KG1 (cell line): ENCODE data around the gene NFIC.
A peak's percentile ranks its signal among the peaks of the same experiment; 100 is the strongest.
"Not testable (repeated sequence)": the region's sequence is repeated elsewhere in the genome, so short reads cannot be mapped to it uniquely, and the experiment has no call there.

Source experiments
- DNase-seq: peaks from one replicate; lab custom pipeline; 2025; lab: John Stamatoyannopoulos, UW

Gene NFIC

DNA sequence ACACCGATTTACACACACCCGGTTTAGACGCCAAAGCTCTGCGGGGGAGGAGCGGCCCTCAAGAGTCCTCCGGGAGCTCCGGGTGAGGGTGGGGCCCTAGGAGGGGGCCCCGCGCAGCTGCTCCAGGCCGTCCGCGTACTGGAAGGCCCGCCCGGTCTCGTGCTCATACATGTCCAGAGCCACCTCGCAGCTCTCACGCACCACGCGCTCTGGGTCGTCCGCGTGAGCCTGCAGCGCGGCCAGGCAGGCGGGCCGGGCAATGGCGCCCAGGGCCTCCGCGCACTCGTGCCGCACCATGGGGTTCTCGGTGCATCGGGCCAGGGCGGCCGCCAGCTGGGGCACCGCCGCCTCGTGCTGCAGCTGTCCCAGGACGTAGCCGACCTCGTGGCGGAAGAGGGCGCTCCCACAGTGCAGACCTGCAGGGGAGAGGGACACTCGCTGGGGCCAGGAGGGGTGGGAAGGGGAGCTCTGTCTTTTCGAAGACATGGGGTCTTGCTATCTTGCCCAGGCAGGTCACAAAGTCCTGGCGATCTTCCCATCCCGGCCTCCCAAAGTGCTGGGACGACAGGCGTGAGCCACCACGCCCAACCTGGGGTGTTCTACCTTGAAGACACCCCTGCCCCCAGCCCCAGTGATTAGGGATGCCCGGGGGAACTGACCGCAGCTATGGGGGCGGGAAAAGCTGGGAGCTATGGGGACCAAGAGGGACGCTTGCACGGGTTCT, 125.2 kb downstream of the NFIC start:
- no peak for DNase-seq

DNA sequence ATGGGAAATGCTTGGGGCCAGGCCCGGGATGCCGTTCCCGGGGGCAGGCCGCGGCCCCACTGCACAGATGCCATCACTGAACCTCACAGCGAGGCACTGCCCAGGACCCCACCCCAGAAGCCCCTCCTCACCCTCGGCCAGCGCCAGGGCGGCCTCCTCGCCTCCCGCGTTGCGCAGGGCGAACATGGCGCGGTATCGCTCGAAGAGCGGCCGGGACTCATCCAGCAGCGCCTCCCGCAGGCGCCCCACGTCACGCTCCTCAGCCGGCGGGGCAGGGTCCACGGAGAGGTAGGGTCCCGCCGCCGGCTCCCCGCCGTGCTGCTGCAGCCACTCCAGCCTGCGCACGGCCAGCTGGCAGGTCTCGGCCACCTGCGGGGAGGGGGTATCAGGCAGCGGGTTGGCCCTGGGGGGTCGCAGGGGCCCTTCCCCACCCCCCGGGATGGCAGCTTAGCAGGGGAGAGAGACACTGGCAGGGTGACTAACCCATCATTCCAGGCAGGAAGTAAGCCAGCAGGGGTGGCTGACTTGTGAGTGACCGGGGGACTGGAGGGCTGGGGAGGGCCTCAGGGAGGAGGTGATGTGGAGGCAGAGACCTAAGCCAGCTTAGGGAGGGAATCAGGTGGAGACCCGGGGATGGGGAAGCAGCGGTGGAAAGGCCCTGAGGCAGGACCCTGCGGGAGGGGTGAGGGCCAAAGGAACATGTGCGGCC, 125.9 kb downstream of the NFIC start:
- DNase-seq: no peak

DNA sequence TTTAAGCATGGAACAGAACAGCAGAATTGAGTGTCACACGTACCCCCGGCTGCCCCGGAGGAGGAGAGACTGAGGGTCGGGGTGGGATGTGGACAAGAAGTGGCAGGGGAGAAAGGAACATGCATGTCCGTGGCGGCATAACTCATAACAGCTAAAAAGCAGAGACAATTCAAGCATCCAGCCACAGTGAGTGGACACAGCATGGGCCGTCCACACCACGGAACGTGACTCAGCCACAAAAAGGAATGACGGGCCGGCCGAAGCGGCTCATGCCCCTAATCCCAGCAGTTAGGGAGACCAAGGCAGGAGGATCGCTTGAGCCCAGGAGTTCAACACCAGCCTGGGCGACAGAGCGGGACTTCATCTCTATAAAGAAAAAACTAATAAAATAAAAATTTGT, 126.5 kb downstream of the NFIC start:
- DNase-seq: no peak

GRCh38 chr19:3493651-3494050, 127.3 kb downstream of the NFIC start:
- DNase-seq: no peak

DNA sequence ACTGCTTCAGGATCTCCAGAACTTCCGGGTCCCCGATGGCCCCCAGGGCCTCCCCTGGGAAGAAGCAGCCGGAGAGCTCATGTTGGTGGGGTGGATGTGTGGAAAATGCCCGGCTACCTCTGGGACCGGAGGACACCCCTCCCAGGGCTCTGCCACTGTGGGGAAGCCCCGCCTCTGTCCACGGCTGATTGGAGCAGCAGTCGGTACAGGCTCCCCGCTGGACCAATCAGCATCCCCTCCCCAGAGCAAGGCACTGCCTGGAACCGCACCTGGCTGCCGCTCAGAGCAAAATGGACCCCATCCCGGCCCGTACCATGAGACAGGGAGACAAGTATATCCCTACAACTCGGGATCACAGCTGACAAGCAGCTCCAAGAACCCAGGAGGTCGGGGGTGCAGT, 127.7 kb downstream of the NFIC start:
- DNase-seq: no peak

GRCh38 chr19:3494559-3494958, 128.2 kb downstream of the NFIC start:
- DNase-seq: no peak

DNA sequence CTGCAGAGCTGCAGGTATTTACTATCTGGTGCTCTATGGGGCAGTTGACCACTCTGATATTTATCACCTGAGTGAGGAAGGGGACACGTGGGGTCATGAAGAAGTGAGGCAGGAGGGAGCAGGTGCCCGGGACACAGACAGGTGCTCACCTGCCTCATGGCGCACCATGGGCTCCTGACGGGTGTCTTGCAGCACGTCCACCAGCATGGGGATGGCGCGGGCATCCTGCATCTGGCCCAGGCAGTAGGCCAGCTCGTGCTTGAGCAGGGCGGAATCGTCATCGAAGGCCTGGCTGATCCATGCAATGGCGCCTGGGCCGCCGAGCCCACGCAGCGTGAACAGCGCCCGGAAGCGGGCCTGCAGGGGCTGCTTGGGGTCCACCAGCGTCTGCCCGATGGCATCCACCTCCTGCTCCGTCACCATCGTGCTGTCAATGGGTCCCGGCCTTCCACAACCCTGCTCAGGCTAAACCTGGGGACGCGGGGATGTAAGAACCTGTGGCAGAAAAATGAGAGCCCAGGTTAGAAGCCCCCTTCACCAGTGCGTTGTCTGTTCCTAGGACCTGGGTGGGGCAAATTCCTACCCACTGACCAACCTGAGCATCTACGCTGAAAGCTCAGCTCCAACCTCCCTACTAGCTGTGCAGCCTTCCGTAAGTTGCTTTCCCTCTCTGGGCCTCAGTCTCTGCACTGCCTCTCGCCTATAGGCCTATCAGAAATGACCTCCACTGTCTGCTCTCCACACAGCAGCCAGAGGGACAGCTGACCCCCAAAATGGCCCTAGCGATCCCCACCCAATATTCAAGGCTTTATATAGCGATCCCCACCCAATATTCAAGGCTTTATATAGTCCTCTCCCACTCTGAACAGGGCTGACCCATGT, 130.2 kb downstream of the NFIC start:
- no peak for DNase-seq

- DNase-seq: no peak
Measured at GRCh38 chr19:3497757-3498520, 131.6 kb downstream of the NFIC start.

DNA sequence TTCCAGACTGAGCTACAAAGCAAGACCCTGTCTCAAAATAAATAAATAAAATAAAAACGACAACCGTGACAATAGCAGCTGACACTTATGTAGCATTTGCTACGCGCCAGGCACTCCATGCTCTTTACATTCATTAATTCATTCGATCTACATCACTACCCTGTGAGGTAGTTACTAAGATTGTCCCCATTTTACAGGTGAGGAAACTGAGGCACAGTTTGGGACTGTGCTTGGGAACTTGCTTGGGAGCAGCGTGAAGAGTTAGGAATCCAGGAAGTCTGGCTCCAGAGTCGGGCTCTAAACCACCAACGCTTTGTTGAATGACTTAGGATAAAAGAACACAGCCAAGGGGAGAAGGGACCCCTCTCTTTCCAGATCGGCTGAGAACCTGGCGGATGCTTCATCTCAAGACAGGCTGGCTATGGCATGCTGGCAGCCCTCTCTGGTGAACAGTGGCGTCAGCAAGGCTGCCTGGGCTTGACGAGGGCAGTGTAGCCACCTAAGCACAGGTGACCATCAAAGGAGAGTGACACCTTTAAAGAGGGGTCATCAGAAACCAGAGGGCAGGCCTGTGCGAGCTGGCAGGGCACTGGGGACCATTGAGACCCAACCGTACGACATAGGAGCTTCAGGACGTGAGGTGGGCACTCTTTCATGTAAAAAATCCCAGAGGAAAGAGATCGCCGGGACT, 133.5 kb downstream of the NFIC start:
- no peak for DNase-seq

DNA sequence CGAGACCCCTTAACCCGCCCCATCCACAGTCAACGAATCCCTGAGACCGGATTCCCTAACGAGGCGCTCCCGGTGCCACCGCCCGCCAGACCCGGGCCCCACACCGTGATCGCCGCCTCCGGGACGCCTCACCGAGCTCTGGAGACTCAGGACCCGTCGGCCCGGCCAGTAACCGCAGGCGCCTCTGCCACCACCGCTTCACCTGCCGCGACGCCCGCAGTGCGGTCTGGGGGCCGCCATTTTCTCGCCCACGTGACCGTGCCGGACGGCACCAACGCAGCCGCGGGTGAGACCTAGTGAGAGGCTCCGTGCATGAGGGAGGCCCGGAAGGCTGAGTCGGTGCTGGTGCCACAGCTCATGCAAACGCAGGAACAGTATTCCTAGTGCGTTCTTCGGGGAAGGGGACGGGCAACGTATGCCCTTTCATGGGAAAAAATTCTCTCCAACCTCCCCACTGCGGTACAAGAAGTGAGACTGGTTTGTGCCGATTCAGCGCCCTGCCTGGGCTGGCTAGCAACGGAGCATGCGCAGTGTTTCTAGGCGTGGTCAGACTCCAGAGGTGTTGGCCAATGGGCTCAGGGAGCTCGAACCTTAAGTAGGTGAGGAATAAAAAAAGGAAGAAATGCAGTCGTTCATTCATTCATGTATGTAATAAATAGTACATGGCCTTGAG, 134.2 kb downstream of the NFIC start, which contains the start of gene DOHH:
DOHH (minus strand) TSS at position 246 of the 673 bp plus-strand sequence. CDS start 3,860 bp downstream, outside the sequence.
- peak; percentile 97 for DNase-seq

DNA sequence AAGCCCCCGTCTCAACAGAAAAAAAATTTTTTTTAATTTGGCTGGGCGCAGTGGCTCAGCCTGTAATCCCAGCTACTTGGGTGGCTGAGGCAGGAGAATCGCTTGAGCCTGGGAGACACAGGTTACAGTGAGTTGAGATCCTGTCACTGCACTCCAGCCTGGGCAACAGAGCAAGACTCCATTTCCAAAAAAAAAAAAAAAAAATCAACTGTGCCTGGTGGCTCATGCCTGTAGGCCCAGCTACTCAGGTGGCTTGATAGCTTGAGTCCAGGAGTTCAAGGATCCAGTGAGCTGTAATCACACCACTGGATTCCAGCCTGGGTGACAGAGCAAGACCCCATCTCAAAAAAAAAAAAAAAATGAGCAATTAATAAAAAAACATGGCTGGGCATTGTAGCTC, 135.4 kb downstream of the NFIC start:
- no peak for DNase-seq

- DNase-seq: no peak
Measured at GRCh38 chr19:3503036-3503572, 136.7 kb downstream of the NFIC start.

DNA sequence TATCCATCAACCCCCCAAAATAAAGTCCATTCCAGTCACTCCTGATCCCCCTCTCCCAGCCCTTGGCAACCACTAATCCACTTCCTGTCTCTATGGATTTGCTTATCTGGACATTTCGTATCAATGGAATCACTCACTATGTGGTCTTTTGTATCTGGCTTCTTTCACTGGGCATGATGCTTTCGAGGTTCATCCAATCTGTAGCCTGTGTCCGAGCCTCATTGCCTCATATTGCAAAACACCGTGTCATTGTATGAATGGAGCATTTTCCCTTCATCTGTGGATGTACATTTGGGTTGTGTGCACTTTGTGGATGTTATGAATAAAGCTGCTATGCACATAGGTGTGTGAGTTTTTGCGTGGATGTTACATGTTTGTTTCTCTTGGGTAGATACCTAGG, 138.4 kb downstream of the NFIC start:
- no peak for DNase-seq

DNA sequence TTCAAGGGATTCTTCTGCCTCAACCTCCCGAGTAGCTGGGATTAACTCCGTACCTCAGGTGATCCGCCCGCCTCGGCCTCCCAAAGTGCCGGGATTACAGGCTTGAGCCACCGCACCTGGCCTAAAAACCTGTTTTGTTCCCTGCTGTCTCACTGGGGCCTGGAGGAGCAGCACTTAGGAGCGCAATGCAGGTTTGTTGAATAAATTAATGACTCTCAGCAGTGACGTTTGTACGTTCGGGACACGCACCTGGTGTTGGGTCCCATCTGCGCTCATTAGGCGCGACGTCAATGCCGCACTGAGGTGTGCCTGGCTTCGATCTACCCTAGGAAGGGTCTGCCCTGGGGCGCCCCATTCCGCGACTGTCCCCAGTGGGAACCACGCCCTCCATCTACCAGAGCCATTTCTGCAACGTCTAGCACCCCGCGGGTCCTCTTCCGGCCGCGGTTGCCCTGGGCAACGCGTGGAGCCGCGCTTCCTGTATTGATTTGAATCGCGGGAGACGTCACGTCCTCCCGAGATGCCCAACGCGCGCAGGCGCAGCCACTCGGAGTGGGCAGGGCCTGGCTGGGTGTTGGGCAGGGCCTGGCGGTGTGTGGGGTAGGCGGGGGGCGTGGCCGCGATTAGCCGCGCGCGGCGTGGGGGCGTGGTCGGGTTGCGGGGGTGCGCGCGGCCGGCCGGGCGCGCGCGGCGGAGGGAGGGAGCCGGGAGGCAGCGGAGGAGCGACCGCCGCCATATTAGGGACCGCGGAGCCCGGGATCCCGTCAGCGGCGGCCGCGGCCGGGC, 139.4 kb downstream of the NFIC start, which contains the start of gene FZR1:
FZR1 (plus strand) TSS at position 714 of the 786 bp plus-strand sequence. CDS start 16,679 bp downstream, outside the sequence.
- peak; percentile 94 for DNase-seq

- no peak for DNase-seq
Measured at GRCh38 chr19:3506384-3507340, 140.3 kb downstream of the NFIC start.

DNA sequence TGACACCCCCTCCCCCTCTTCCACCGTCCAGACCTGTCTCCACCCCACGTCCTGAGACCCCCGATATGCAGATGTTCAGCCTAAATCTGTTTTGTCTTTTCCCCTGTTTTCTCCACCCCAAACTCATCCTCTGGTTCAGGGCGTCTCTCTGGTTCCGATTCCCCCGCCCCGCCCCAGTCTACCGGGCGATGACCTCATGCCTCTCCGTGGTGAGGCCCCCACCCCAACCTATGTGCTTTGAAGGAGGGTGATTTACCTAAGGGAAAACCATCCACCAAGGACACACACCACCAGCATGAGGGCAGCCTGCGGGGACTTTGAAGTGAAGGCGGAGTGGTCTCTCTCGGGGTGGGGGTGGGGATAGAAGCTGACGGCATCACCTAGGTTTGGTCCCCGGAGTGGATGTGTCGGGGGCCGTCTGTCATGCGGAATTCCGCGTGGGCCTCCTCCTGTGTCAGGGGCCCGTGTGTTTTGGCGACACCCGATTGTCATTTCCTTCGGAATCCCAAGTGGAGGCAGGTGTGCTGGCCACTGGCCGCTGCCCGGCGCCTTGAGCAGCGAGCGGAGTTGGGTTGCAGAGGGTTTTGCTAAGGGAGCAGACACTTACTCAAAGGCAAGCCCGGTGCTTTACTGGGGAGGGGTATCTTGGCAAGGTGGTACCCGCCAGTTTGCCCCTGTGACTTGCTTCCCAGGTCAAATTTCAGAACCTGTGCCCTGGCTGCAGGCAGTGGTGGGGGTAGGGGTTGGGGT, 141.2 kb downstream of the NFIC start:
- DNase-seq: no peak

DNA sequence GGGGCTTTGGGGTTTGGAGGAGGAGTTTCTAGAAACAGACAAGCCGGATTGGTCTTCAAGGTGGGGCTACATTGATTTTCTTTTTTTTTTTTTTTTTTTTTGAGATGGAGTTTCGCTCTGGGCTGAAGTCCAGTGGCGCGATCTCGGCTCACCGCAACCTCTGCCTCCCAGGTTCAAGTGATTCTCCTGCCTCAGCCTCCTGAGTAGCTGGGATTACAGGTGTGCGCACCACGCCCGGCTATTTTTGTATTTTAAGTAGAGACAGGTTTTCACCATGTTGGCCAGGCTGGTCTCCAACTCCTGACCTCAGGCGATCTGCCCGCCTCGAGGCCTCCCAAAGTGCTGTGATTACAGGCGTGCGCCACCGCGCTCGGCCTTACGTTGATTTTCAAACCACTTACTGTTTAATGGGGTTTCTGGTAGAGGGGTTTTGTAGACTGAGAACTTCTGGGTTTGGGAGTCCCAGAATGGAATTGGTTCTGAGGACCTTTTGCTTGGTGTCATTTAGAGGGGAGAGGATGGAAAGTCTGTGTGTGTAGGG, 141.8 kb downstream of the NFIC start:
- DNase-seq: not testable (repeated sequence)
